Mesothelial cell of epicardium (in vitro differentiated cells): ENCODE measurements around the gene ANKK1. TPM values are rescaled to one million over a fixed set of nuclear protein-coding genes. Genes with fewer than 3 reads are reported as not detected.

Experiments used
- DNase-seq, 2 experiments: peaks; one replicate each; pipeline ENCODE4 v3.0.0; 2021; ENCODE audit warnings: low spot score in 2 of 2; ENCODE audit not compliant: unreplicated experiment in 2 of 2
- H3K27ac Mint-ChIP-seq: 2 replicates; pipeline ENCODE4 v1.8.0; 2021; ENCODE audit warnings: mixed read lengths
- H3K27me3 Mint-ChIP-seq: 2 replicates; pipeline ENCODE4 v1.8.0; 2021; ENCODE audit warnings: low read depth, mixed read lengths
- H3K36me3 Mint-ChIP-seq: 2 replicates; pipeline ENCODE4 v1.8.0; 2021; ENCODE audit warnings: mixed read lengths
- H3K4me1 Mint-ChIP-seq: 2 replicates; pipeline ENCODE4 v1.8.0; 2021; ENCODE audit warnings: mixed read lengths
- H3K4me3 Mint-ChIP-seq: 2 replicates; pipeline ENCODE4 v1.8.0; 2021; ENCODE audit warnings: mild to moderate bottlenecking, moderate library complexity, mixed read lengths
- H3K9me3 Mint-ChIP-seq: 2 replicates; pipeline ENCODE4 v1.8.0; 2021; ENCODE audit warnings: mixed read lengths
- total RNA-seq: library from RNA; stranded (reverse); gene quantifications from 3 replicates; pipeline ENCODE4 v1.2.1, GENCODE V29; 2021
- TF ChIP-seq, protein P1 (sequence below): fragments of 200-600 bp; sonication (generic); IDR thresholded peaks from one replicate; pipeline ENCODE4 v1.5.0; 2021; ENCODE audit warnings: antibody characterized with exemption; ENCODE audit not compliant: unreplicated experiment

The ANKK1 gene
- total RNA-seq, 1 donor from 2014 or later = 2.8 TPM

- H3K9me3 Mint-ChIP-seq = no peaks in the 10 kb centered on the region
- no peak for DNase-seq
- H3K4me1 Mint-ChIP-seq = peaks cover 30% of the 10 kb centered on the region
- no peaks in the 10 kb centered on the region for H3K27me3 Mint-ChIP-seq
- H3K27ac Mint-ChIP-seq = no peak overlapping the region
- TF ChIP-seq, protein P1, sequence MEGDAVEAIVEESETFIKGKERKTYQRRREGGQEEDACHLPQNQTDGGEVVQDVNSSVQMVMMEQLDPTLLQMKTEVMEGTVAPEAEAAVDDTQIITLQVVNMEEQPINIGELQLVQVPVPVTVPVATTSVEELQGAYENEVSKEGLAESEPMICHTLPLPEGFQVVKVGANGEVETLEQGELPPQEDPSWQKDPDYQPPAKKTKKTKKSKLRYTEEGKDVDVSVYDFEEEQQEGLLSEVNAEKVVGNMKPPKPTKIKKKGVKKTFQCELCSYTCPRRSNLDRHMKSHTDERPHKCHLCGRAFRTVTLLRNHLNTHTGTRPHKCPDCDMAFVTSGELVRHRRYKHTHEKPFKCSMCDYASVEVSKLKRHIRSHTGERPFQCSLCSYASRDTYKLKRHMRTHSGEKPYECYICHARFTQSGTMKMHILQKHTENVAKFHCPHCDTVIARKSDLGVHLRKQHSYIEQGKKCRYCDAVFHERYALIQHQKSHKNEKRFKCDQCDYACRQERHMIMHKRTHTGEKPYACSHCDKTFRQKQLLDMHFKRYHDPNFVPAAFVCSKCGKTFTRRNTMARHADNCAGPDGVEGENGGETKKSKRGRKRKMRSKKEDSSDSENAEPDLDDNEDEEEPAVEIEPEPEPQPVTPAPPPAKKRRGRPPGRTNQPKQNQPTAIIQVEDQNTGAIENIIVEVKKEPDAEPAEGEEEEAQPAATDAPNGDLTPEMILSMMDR = no peak
- no peak overlapping the region for H3K4me3 Mint-ChIP-seq
- H3K36me3 Mint-ChIP-seq = peaks cover 5% of the 10 kb centered on the region
Observed at GRCh38 chr11:113373306-113373705, 14.3 kb upstream of the ANKK1 start.

DNA sequence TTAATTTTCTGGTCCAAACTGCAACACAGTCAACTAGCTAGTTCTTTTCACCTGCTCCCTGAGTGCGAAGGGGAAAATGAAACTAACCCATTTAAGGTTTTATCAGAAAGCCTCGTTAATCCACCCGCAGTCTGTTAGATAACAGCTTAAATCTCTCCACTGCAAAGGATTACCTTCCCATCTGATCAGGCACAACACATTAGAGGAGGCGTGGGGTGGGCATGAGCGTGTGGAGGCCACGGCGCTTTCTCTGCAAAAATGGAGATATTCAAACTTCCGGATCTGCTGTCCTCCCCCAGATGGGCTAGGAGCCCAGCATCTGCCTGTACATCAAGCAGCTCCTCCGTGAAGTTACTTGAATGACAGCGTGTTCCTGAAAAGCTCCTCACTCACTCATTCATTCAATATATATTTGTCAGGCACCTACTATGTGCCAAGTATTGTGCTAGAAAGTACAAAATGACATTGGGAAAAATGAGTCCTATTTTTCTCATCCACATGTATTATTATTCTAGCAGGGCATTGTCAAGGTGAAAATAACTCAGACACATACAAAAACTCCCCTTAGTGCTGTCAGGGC lies 13.5 kb upstream of the ANKK1 start:
- no peak for DNase-seq
- TF ChIP-seq, protein P1 = no peak
- Mint-ChIP-seq H3K27me3 (no peaks in the 10 kb centered on the region), H3K4me3 (no peak overlapping the region), H3K4me1 (peaks cover 30% of the 10 kb centered on the region), H3K9me3 (no peaks in the 10 kb centered on the region), H3K36me3 (no peaks in the 10 kb centered on the region), H3K27ac (peak overlapping the region; percentile 63)

GRCh38 chr11:113375402-113375801 lies 12.2 kb upstream of the ANKK1 start:
- TF ChIP-seq, protein P1 = no peak
- Mint-ChIP-seq H3K36me3 (no peaks in the 10 kb centered on the region), H3K9me3 (peaks cover 7% of the 10 kb centered on the region), H3K4me3 (no peak overlapping the region), H3K27me3 (no peaks in the 10 kb centered on the region), H3K4me1 (peaks cover 30% of the 10 kb centered on the region), H3K27ac (peak overlapping the region; percentile 17)
- no peak for DNase-seq

DNA sequence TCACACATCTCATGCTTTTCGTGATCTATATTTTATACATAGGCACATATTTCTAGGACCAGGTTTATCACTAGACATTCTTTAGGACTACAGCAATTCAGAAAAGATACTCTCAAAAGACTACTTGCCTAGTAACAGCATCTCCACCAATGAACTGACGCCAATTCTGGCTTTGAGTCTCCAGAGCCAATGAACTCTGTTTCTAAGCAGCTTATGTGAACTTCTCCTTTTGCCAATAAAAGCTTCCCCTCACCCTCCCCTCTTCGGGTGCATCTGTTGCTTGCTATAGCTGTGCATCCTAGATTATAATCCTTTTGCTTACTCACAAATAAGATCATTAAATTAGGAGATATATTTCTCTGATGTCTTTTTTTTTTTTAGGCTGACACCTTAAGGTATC lies 11.4 kb upstream of the ANKK1 start:
- DNase-seq = no peak
- Mint-ChIP-seq H3K4me3 (no peak overlapping the region), H3K27me3 (no peaks in the 10 kb centered on the region), H3K9me3 (peaks cover 8% of the 10 kb centered on the region), H3K4me1 (peaks cover 30% of the 10 kb centered on the region), H3K27ac (peak overlapping the region; percentile 17), H3K36me3 (no peaks in the 10 kb centered on the region)
- TF ChIP-seq, protein P1 = no peak

GRCh38 chr11:113377681-113378412 lies 9.7 kb upstream of the ANKK1 start:
- H3K4me1 Mint-ChIP-seq = peaks cover 28% of the 10 kb centered on the region
- TF ChIP-seq, protein P1 = no peak
- peaks cover 8% of the 10 kb centered on the region for H3K9me3 Mint-ChIP-seq
- peak overlapping the region; percentile 47 for H3K27ac Mint-ChIP-seq
- no peaks in the 10 kb centered on the region for H3K36me3 Mint-ChIP-seq
- no peaks in the 10 kb centered on the region for H3K27me3 Mint-ChIP-seq
- H3K4me3 Mint-ChIP-seq = no peak overlapping the region
- no peak for DNase-seq
